Measurements from ENCODE around the gene LIPC. TPM values are rescaled to one million over a fixed set of nuclear protein-coding genes. Genes with fewer than 3 reads are reported as not detected.

LIPC gene
- total and polyA plus RNA-seq, 3 donors from 2014 or later = 0.12 to 0.37 TPM; not detected in 1

GRCh38 chr15:58386641-58387040 is 45.1 kb upstream of the LIPC start:
- TF ChIP-seq CTCF (IDR thresholded peaks at IDR 0.05) (no peak), POLR2A (IDR thresholded peaks at IDR 0.05) (no peak)
- H3K27ac ChIP-seq = no peak overlapping the region
- DNase-seq = no peak
- intact Hi-C loops (cut with DNase I; ENCODE audit: low total_unique reads) = no loop called here
- H3K36me3 ChIP-seq (ENCODE audit: low read depth, missing control alignments) = no peaks in the 10 kb centered on the region
- no peaks in the 10 kb centered on the region for H3K4me1 ChIP-seq
- no peaks in the 10 kb centered on the region for H3K9me3 ChIP-seq
- no peaks in the 10 kb centered on the region for H3K27me3 ChIP-seq
- H3K4me3 ChIP-seq = no peak overlapping the region
- 82 to 87% methylated on average over 3 of the region's 3 CpGs for WGBS, 2 donors

- WGBS, 2 donors = 70 to 82% methylated on average over 2 of the region's 2 CpGs
- H3K4me3 ChIP-seq = no peak overlapping the region
- no peak overlapping the region for H3K27ac ChIP-seq
- intact Hi-C loops (cut with DNase I; ENCODE audit: low total_unique reads) = no loop called here
- DNase-seq = no peak
- no peaks in the 10 kb centered on the region for H3K4me1 ChIP-seq
- H3K36me3 ChIP-seq (ENCODE audit: low read depth, missing control alignments) = no peaks in the 10 kb centered on the region
- H3K27me3 ChIP-seq = no peaks in the 10 kb centered on the region
- TF ChIP-seq POLR2A (IDR thresholded peaks at IDR 0.05) (no peak), CTCF (IDR thresholded peaks at IDR 0.05) (no peak)
- H3K9me3 ChIP-seq = no peaks in the 10 kb centered on the region
Measured at GRCh38 chr15:58387130-58387529, 44.7 kb upstream of the LIPC start.

DNA sequence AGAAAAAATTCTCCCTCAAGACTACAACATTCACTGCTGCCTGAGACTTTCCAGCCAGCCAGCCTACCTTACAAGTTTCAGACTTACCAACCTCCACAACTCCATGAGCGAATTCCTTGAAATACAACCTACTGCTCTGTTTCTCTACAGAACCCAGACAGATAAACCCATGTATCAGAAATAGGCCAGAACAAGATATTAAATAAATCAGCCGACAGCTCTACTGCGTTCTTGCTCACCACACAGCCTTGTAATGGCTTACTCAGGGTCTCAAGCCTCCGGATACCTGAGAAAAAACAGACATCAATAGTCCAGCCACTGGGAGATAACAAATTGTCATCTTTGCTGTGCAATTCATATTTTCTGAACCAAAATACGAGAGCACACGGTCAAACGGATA is 43.6 kb upstream of the LIPC start:
- intact Hi-C loops (cut with DNase I; ENCODE audit: low total_unique reads) = no loop called here
- TF ChIP-seq POLR2A (IDR thresholded peaks at IDR 0.05) = no peak
- no peak for TF ChIP-seq CTCF (IDR thresholded peaks at IDR 0.05)
- H3K4me3 ChIP-seq = no peak overlapping the region
- H3K27me3 ChIP-seq = no peaks in the 10 kb centered on the region
- no peak for DNase-seq
- WGBS, 2 donors = 94 to 97% methylated on average over 7 of the region's 7 CpGs
- no peaks in the 10 kb centered on the region for H3K9me3 ChIP-seq
- no peak overlapping the region for H3K27ac ChIP-seq
- no peaks in the 10 kb centered on the region for H3K36me3 ChIP-seq (ENCODE audit: low read depth, missing control alignments)
- no peaks in the 10 kb centered on the region for H3K4me1 ChIP-seq

DNA sequence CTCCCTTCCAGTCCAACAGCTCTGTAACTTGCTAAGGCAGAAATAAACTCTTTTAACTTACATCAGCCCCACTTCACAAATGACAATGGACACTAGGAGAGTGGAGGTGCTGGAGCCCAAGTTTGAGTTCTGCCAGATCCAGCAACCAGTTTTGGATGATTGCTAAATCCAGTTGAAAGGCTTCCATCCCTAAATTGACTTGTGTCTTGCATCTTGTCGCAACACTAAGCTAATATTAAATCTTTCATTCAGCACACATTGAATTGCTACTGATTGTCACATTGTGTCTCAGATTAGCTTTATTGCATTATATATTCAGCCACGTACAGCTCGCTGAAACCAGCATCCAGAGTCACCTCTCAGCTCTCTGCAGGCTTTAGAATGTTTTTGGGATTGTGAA is 41.7 kb upstream of the LIPC start:
- Histone ChIP-seq H3K4me3 (no peak overlapping the region), H3K4me1 (no peaks in the 10 kb centered on the region), H3K36me3 (ENCODE audit: low read depth, missing control alignments) (no peaks in the 10 kb centered on the region), H3K27me3 (no peaks in the 10 kb centered on the region), H3K9me3 (no peaks in the 10 kb centered on the region), H3K27ac (no peak overlapping the region)
- 79 to 89% methylated on average over 3 of the region's 3 CpGs for WGBS, 2 donors
- intact Hi-C loops (cut with DNase I; ENCODE audit: low total_unique reads) = no loop called here
- TF ChIP-seq POLR2A (IDR thresholded peaks at IDR 0.05) (no peak), CTCF (IDR thresholded peaks at IDR 0.05) (no peak)
- no peak for DNase-seq

DNA sequence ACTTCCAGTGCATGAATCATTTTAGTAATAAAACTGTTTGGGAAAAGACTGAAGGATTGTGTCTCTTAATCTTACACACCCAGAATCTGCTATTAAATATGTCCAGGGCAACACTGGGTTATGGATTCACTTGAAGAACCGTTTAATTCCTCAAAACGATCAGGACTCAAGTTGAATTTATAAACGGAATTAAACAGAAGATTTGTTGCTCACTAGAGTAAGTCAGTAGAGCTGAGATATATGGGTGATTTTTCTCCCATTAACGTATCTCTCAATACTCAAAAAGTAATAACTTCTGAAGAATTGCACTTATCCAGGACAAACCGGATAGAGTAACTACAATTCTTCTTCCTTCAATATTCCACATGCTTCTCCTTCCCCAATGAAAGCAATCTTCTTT is 41.1 kb upstream of the LIPC start:
- intact Hi-C loops (cut with DNase I; ENCODE audit: low total_unique reads) = no loop called here
- no peak for DNase-seq
- TF ChIP-seq CTCF (IDR thresholded peaks at IDR 0.05) (no peak), POLR2A (IDR thresholded peaks at IDR 0.05) (no peak)
- Histone ChIP-seq H3K4me1 (no peaks in the 10 kb centered on the region), H3K4me3 (no peak overlapping the region), H3K27me3 (no peaks in the 10 kb centered on the region), H3K36me3 (ENCODE audit: low read depth, missing control alignments) (no peaks in the 10 kb centered on the region), H3K27ac (no peak overlapping the region), H3K9me3 (no peaks in the 10 kb centered on the region)
- 82 to 92% methylated on average over 5 of the region's 5 CpGs for WGBS, 2 donors

Data from testis (tissue), 3 donors.